ENCODE data around the gene IMPDH1. TPM values are rescaled to one million over a fixed set of nuclear protein-coding genes. Genes with fewer than 3 reads are reported as not detected.

IMPDH1 gene
- total RNA-seq, 5 donors from 2014 or later (not counting 1 experiment from before 2014, with no cell fraction given) = 39.9 to 73.3 (median 65.6) TPM

DNA sequence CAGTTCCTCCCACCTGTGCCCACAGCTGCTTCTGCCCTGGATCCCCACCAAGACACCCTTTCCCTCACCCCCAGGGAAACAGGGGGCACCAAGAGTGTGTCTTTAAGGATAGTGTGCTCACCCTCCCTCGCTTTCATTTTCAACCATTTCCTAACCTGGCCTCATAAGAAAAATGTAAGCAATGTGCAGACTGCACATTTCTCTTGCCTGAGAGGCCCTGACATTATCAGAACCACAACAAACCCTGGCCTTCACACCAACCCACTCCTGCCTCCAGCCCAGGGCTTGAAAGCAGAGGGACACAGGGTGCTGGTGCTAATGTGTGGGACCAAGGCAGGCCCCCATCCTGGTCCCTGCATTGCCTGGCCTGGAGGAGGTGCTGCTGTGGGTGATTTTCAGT is 11.0 kb upstream of the IMPDH1 start:
- Histone ChIP-seq H3K9me3 (no peaks in the 10 kb centered on the region), H3K27ac (ENCODE audit: low read length) (no peak overlapping the region), H3K27me3 (replicated peaks in 1 of 2; ENCODE audit: control insufficient read depth in 2 of 2, extremely low read depth in 1 of 2, insufficient read depth in 2 of 2, low read length in 1 of 2) (no peaks in the 10 kb centered on the region), H3K4me1 (ENCODE audit: control insufficient read depth in 1 of 2, extremely low read depth in 1 of 2, insufficient read depth in 2 of 2, low read length in 2 of 2) (peaks cover 0 to 28% of the 10 kb centered on the region in 2 experiments), H3K4me3 (ENCODE audit: control insufficient read depth in 1 of 2, extremely low read depth in 1 of 2, low read length in 1 of 2) (no peak overlapping the region), H3K36me3 (ENCODE audit: control insufficient read depth in 2 of 2, extremely low read depth in 1 of 2, insufficient read depth in 1 of 2, low read length in 1 of 2) (no peaks in the 10 kb centered on the region)
- POLR2A ChIA-PET = no interaction called here
- DNase-seq (no peak), ATAC-seq (replicated peaks in 1 of 4) (no peak)
- Mint-ChIP-seq H3K9me3 (no peaks in the 10 kb centered on the region), H3K4me1 (peaks cover 0 to 7% (median 0%) of the 10 kb centered on the region in 3 donors), H3K4me3 (no peak overlapping the region), H3K36me3 (no peaks in the 10 kb centered on the region), H3K27me3 (no peaks in the 10 kb centered on the region), H3K27ac (no peak overlapping the region)
- CTCF ChIA-PET = no interaction called here
- no CpG with 5 or more reads among the region's 1 CpG for WGBS (ENCODE audit: insufficient coverage)

DNA sequence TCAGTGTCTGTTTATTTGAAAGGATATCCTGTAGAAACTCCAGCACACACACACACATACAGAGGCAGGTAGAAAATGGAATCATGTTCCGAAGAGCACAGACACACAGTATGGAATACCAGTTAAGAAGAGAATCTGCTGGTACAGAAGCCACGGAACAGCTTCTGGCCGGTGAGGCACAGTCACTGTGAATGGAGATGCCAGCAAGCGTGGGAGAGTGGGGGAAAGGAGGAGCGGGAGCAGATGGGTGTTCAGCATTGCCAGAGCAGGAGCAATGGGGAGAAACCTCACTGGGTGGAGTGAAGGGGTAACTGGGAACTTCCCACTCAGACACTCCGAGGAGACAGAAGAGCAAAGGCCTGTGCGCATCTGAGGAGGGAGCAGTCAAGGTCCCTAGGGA is 9.5 kb upstream of the IMPDH1 start:
- no peak for ATAC-seq (replicated peaks in 1 of 4)
- peaks cover 0 to 5% of the 10 kb centered on the region in 2 donors for H3K27me3 Mint-ChIP-seq
- Histone ChIP-seq H3K36me3 (ENCODE audit: control insufficient read depth in 2 of 2, extremely low read depth in 1 of 2, insufficient read depth in 1 of 2, low read length in 1 of 2) (no peaks in the 10 kb centered on the region), H3K27me3 (replicated peaks in 1 of 2; ENCODE audit: control insufficient read depth in 2 of 2, extremely low read depth in 1 of 2, insufficient read depth in 2 of 2, low read length in 1 of 2) (no peaks in the 10 kb centered on the region), H3K27ac (ENCODE audit: low read length) (no peak overlapping the region), H3K4me1 (ENCODE audit: control insufficient read depth in 1 of 2, extremely low read depth in 1 of 2, insufficient read depth in 2 of 2, low read length in 2 of 2) (peaks cover 0 to 28% of the 10 kb centered on the region in 2 experiments), H3K4me3 (ENCODE audit: control insufficient read depth in 1 of 2, extremely low read depth in 1 of 2, low read length in 1 of 2) (no peak overlapping the region), H3K9me3 (no peaks in the 10 kb centered on the region)
- POLR2A ChIA-PET = interaction anchor here in 1 of 2 donors (1.3 kb wide), 1 partner anchor 8 kb away, joined by 6 read pairs; no protein-coding TSS in a partner anchor
- no peak overlapping the region for H3K27ac Mint-ChIP-seq
- CTCF ChIA-PET = interaction anchor here (1.5 to 2.2 kb wide), 2 partner anchors 8 to 9 kb away, joined by 4 to 8 read pairs; no protein-coding TSS in a partner anchor
- no peak for DNase-seq
- H3K9me3 Mint-ChIP-seq = no peaks in the 10 kb centered on the region
- H3K36me3 Mint-ChIP-seq = no peaks in the 10 kb centered on the region
- H3K4me1 Mint-ChIP-seq = peaks cover 0 to 7% (median 0%) of the 10 kb centered on the region in 3 donors
- 94% methylated on average over 5 of the region's 7 CpGs for WGBS (ENCODE audit: insufficient coverage)
- no peak overlapping the region for H3K4me3 Mint-ChIP-seq

DNA sequence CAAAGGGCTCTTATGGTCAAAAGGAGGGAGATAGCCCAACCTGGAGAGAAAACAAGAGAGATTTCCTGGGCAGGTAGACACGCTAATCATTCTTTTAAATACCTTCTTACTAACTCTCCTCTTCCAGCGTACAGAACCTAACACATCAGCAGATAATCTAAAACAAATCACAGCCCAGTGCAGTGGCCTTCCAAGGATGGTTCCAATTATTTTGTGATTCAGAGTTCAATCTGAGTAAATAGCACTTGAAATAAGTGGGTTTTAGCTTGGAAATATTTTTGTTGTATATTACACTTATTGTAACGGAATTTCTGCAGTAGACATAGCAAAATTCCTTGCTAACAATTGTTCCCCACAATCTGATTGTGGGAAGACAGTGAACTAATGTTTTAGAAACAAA is 7.3 kb upstream of the IMPDH1 start:
- peaks cover 0 to 10% of the 10 kb centered on the region in 2 experiments for H3K4me1 ChIP-seq (ENCODE audit: control insufficient read depth in 1 of 2, extremely low read depth in 1 of 2, insufficient read depth in 2 of 2, low read length in 2 of 2)
- ATAC-seq (replicated peaks in 1 of 4) (no peak), DNase-seq (no peak)
- H3K27me3 Mint-ChIP-seq = peaks cover 0 to 5% of the 10 kb centered on the region in 2 donors
- no peak overlapping the region for H3K27ac Mint-ChIP-seq
- H3K9me3 ChIP-seq = no peaks in the 10 kb centered on the region
- POLR2A ChIA-PET = interaction anchor here in 1 of 2 donors (0.5 kb wide), 1 partner anchor 12 kb away, joined by 8 read pairs; no protein-coding TSS in a partner anchor
- H3K27ac ChIP-seq (ENCODE audit: low read length) = no peak overlapping the region
- H3K4me3 Mint-ChIP-seq = no peak overlapping the region
- no peaks in the 10 kb centered on the region for H3K27me3 ChIP-seq (replicated peaks in 1 of 2; ENCODE audit: control insufficient read depth in 2 of 2, extremely low read depth in 1 of 2, insufficient read depth in 2 of 2, low read length in 1 of 2)
- H3K4me1 Mint-ChIP-seq = no peaks in the 10 kb centered on the region
- H3K9me3 Mint-ChIP-seq = no peaks in the 10 kb centered on the region
- no CpG with 5 or more reads among the region's 3 CpGs for WGBS (ENCODE audit: insufficient coverage)
- no peaks in the 10 kb centered on the region for H3K36me3 ChIP-seq (ENCODE audit: control insufficient read depth in 2 of 2, extremely low read depth in 1 of 2, insufficient read depth in 1 of 2, low read length in 1 of 2)
- no peaks in the 10 kb centered on the region for H3K36me3 Mint-ChIP-seq
- CTCF ChIA-PET = interaction anchor here (0.8 to 3.3 kb wide), 10 partner anchors 8 to 70 kb away, joined by 3 to 37 read pairs (median 7); no protein-coding TSS in a partner anchor
- no peak overlapping the region for H3K4me3 ChIP-seq (ENCODE audit: control insufficient read depth in 1 of 2, extremely low read depth in 1 of 2, low read length in 1 of 2)

DNA sequence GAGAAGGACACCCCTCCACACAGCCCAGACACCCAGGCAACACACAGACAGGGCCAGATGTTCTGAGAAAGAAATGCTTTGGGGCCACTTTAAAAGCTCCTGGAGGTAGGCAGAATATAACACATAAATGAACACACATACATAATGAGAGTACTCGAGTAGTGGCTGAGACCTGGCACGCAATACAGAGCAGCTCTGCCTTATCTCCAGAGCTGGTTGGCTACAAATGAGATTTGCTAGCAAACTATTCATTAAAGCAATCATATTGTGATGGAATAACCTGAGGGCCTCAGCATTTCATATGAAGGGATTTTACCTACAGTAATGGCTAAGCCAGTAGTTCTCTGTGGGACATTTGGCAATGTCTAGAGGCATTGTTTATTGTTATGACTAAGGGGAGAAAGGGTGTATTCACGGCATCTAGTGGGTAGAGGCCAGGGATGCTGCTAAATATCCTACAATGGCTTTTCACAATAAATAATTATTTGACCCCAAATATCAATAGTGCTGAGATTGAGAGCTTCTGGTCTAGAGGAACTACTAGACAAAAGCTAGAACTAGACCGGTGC is 5.5 kb upstream of the IMPDH1 start:
- H3K27ac Mint-ChIP-seq = no peak overlapping the region
- CTCF ChIA-PET = interaction anchor here (0.6 to 3.3 kb wide), 7 partner anchors 10 to 68 kb away, joined by 3 to 37 read pairs (median 6); no protein-coding TSS in a partner anchor
- POLR2A ChIA-PET = no interaction called here
- no peak overlapping the region for H3K4me3 Mint-ChIP-seq
- H3K36me3 Mint-ChIP-seq = no peaks in the 10 kb centered on the region
- Histone ChIP-seq H3K36me3 (ENCODE audit: control insufficient read depth in 2 of 2, extremely low read depth in 1 of 2, insufficient read depth in 1 of 2, low read length in 1 of 2) (no peaks in the 10 kb centered on the region), H3K27ac (ENCODE audit: low read length) (no peak overlapping the region), H3K4me1 (ENCODE audit: control insufficient read depth in 1 of 2, extremely low read depth in 1 of 2, insufficient read depth in 2 of 2, low read length in 2 of 2) (peaks cover 4 to 5% of the 10 kb centered on the region in 2 experiments), H3K9me3 (no peaks in the 10 kb centered on the region), H3K27me3 (replicated peaks in 1 of 2; ENCODE audit: control insufficient read depth in 2 of 2, extremely low read depth in 1 of 2, insufficient read depth in 2 of 2, low read length in 1 of 2) (peaks cover 0 to 2% of the 10 kb centered on the region in 2 experiments), H3K4me3 (ENCODE audit: control insufficient read depth in 1 of 2, extremely low read depth in 1 of 2, low read length in 1 of 2) (no peak overlapping the region)
- no peak for ATAC-seq (replicated peaks in 1 of 4)
- no peaks in the 10 kb centered on the region for H3K9me3 Mint-ChIP-seq
- H3K4me1 Mint-ChIP-seq = peaks cover 0 to 3% (median 2%) of the 10 kb centered on the region in 3 donors
- no CpG with 5 or more reads among the region's 4 CpGs for whole genome bisulfite sequencing (ENCODE audit: insufficient coverage)
- no peak for DNase-seq
- H3K27me3 Mint-ChIP-seq = peaks cover 0 to 5% of the 10 kb centered on the region in 2 donors

DNA sequence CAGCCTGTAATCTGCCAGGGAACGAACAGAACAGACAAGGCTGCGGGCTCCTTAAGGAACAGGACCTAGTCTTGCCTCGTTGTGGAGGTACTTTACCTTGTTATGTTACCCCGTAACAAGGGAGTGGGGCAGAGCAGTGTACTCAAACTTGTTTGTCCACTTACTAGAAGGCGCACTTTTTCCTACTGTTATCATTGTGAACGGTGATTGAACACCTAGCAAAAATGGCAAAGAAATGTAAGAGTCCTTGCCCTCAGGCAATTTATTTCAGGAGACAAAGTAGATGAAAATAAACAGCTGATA is 620 bp upstream of the IMPDH1 start:
- Histone ChIP-seq H3K36me3 (ENCODE audit: control insufficient read depth in 2 of 2, extremely low read depth in 1 of 2, insufficient read depth in 1 of 2, low read length in 1 of 2) (no peaks in the 10 kb centered on the region), H3K4me1 (ENCODE audit: control insufficient read depth in 1 of 2, extremely low read depth in 1 of 2, insufficient read depth in 2 of 2, low read length in 2 of 2) (peaks cover 9 to 43% of the 10 kb centered on the region in 2 experiments), H3K27me3 (replicated peaks in 1 of 2; ENCODE audit: control insufficient read depth in 2 of 2, extremely low read depth in 1 of 2, insufficient read depth in 2 of 2, low read length in 1 of 2) (peaks cover 0 to 2% of the 10 kb centered on the region in 2 experiments), H3K4me3 (ENCODE audit: control insufficient read depth in 1 of 2, extremely low read depth in 1 of 2, low read length in 1 of 2) (peak overlapping the region; percentile 77 to 86), H3K27ac (ENCODE audit: low read length) (peak overlapping the region; percentile 85), H3K9me3 (no peaks in the 10 kb centered on the region)
- POLR2A ChIA-PET = no interaction called here
- WGBS (ENCODE audit: insufficient coverage) = 0% methylated on average over 4 of the region's 6 CpGs
- Mint-ChIP-seq H3K27me3 (peaks cover 0 to 5% of the 10 kb centered on the region in 2 donors), H3K27ac (peak overlapping the region; percentile 91 to 92), H3K4me1 (peaks cover 29 to 35% (median 34%) of the 10 kb centered on the region in 3 donors), H3K9me3 (no peaks in the 10 kb centered on the region), H3K4me3 (peak overlapping the region; percentile 88 to 92 (median 91)), H3K36me3 (no peaks in the 10 kb centered on the region)
- no peak for ATAC-seq (replicated peaks in 1 of 4)
- CTCF ChIA-PET = interaction anchor here in 1 of 2 donors (0.8 kb wide), 1 partner anchor 13 kb away, joined by 3 read pairs; no protein-coding TSS in a partner anchor
- DNase-seq = no peak

DNA sequence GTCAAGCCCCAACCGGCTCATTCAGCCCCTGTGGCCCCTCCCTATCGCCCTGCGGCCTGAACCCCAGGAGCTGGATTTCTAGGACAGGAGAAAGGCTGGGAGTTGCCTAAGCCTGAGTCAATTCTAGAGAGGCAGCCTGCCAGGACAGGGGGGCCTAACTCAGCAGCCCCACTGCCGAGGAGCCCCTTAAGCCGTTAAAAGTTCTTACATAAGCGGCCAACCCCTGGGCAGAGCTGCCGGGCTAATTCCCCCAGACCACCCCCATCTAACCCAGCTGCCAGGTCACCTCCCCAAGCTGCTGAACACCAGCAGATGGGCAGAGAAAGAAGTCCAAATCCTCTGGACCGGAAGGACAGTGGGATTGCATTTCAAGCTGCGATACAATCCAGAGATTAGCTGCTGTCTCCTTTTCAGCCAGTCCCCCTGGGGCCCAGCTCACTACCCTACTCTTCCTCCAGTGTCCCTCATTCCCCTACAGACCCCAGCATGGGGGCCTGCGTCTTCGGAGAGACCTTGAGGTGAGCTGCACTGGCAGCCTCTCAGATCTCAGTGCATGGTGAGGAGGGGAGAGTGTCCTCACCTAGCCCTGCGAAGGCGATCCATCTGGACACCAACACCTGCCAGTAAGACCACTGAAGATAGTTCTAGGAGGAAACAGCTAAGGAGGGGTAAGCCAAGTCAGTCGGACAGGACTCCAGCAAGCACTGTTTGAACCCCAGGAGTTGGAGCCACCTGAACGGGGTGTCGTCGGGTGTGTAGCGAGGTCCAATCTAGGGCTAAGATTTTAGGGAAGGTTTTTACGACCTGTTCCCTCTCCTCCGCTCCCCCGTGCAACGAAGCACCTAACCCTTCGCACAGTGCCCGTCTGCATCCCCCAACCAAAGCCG is 830 bp downstream of the IMPDH1 start:
- no peaks in the 10 kb centered on the region for H3K36me3 Mint-ChIP-seq
- Histone ChIP-seq H3K36me3 (ENCODE audit: control insufficient read depth in 2 of 2, extremely low read depth in 1 of 2, insufficient read depth in 1 of 2, low read length in 1 of 2) (no peaks in the 10 kb centered on the region), H3K4me1 (ENCODE audit: control insufficient read depth in 1 of 2, extremely low read depth in 1 of 2, insufficient read depth in 2 of 2, low read length in 2 of 2) (peaks cover 15 to 57% of the 10 kb centered on the region in 2 experiments), H3K27me3 (replicated peaks in 1 of 2; ENCODE audit: control insufficient read depth in 2 of 2, extremely low read depth in 1 of 2, insufficient read depth in 2 of 2, low read length in 1 of 2) (peaks cover 0 to 2% of the 10 kb centered on the region in 2 experiments), H3K4me3 (ENCODE audit: control insufficient read depth in 1 of 2, extremely low read depth in 1 of 2, low read length in 1 of 2) (peak overlapping the region; percentile 77 to 86), H3K9me3 (no peaks in the 10 kb centered on the region), H3K27ac (ENCODE audit: low read length) (peak overlapping the region; percentile 74)
- peak overlapping the region; percentile 83 to 92 for H3K27ac Mint-ChIP-seq
- H3K9me3 Mint-ChIP-seq = no peaks in the 10 kb centered on the region
- DNase-seq (no peak), ATAC-seq (replicated peaks in 1 of 4) (no peak)
- H3K4me1 Mint-ChIP-seq = peaks cover 41 to 47% (median 46%) of the 10 kb centered on the region in 3 donors
- H3K27me3 Mint-ChIP-seq = no peaks in the 10 kb centered on the region
- POLR2A ChIA-PET = no interaction called here
- H3K4me3 Mint-ChIP-seq = peak overlapping the region; percentile 88 to 92 (median 91)
- CTCF ChIA-PET = interaction anchor here (0.5 to 1.7 kb wide), 7 partner anchors 8 to 81 kb away, joined by 3 to 7 read pairs (median 3); no protein-coding TSS in a partner anchor
- WGBS (ENCODE audit: insufficient coverage) = 63% methylated on average over 7 of the region's 25 CpGs
